ENCODE measurements around the gene NPR3. TPM values are rescaled to one million over a fixed set of nuclear protein-coding genes. Genes with fewer than 3 reads are reported as not detected.

NPR3 gene
- total RNA-seq, 1 experiment from 2014 or later: not detected

DNA sequence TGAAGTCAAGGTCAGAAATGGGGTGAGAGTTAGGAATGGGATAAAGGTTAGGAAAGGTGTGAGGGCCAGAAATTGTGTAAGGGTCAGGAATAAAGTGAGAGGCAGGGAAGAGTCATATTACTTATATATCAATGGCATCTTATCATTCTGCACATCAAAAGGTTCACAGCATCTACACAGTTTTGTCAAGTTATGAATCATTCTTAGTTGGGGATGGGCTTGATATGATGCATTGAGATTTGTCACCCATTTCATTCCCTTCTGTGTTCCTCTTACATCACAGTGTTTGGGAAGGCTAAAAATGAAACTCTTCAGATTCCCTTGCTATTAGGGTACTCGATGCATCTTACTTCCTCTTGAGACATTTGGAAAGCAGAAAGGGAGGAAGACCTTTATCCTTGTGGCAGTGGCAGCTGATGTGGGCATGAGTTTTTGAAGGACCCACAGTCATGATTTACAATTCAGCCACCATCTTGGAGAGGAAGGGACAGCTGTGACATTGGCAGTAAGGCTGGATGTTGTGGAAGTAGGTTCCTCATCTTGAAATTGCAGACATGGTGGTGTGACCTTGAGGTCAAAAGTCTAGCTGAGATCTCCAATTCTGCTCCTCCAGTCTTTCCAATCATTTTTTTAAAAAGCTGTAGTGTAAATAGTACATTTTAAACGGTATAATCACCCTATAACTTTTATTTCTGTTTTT is 24.2 kb upstream of the NPR3 start:
- Histone ChIP-seq H2AK5ac (ENCODE audit: insufficient read length, low read length) (no peak overlapping the region), H4K8ac (replicated peaks; ENCODE audit: insufficient read length, low read depth, low read length) (no peak overlapping the region), H2BK12ac (ENCODE audit: insufficient read length, low read depth, low read length) (no peak overlapping the region), H3K9me3 (ENCODE audit: control insufficient read depth, low read depth, low read length) (peaks cover 5% of the 10 kb centered on the region), H2BK120ac (ENCODE audit: low read depth, low read length, poor library complexity, severe bottlenecking) (no peak overlapping the region), H3K4me2 (ENCODE audit: insufficient read depth, insufficient read length, low read length) (no peak overlapping the region), H3K23me2 (ENCODE audit: insufficient read length, low read depth, low read length, poor library complexity, severe bottlenecking) (no peaks in the 10 kb centered on the region), H4K20me1 (ENCODE audit: control insufficient read depth, insufficient read depth, insufficient read length) (no peaks in the 10 kb centered on the region), H2BK15ac (ENCODE audit: low read depth, low read length) (no peak overlapping the region), H3K23ac (ENCODE audit: insufficient read length, low read depth, low read length) (no peak overlapping the region), H3K79me1 (ENCODE audit: insufficient read depth, low read depth, low read length, poor library complexity, severe bottlenecking) (no peaks in the 10 kb centered on the region), H4K91ac (ENCODE audit: insufficient read length, low read depth, low read length) (no peak overlapping the region), H3K14ac (ENCODE audit: insufficient read depth, low read length) (no peak overlapping the region), H3T11ph (ENCODE audit: low read length) (no peak overlapping the region), H2AFZ (ENCODE audit: low read length) (no peak overlapping the region), H4K5ac (ENCODE audit: insufficient read length, low read depth, low read length) (no peak overlapping the region), H3K18ac (ENCODE audit: insufficient read length, low read depth, low read length) (no peak overlapping the region), H3K9ac (ENCODE audit: extremely low read depth, insufficient read length, low read length) (no peak overlapping the region), H3K4ac (ENCODE audit: low read depth, low read length) (no peak overlapping the region), H3K27ac (ENCODE audit: insufficient read length, low read depth, low read length) (no peak overlapping the region), H3K4me1 (ENCODE audit: insufficient read depth, low read length) (no peaks in the 10 kb centered on the region), H3K27me3 (ENCODE audit: insufficient read depth, low read length) (no peaks in the 10 kb centered on the region), H3K56ac (ENCODE audit: insufficient read length, low read depth, low read length) (no peak overlapping the region), H2BK5ac (ENCODE audit: insufficient read length, low read length) (no peak overlapping the region), H2BK20ac (ENCODE audit: low read depth, low read length, poor library complexity, severe bottlenecking) (no peak overlapping the region), H3K79me2 (ENCODE audit: insufficient read depth, low read length) (no peaks in the 10 kb centered on the region)
- Mint-ChIP-seq H3K9me3 (peaks cover 30 to 33% of the 10 kb centered on the region in 2 experiments), H3K4me1 (no peaks in the 10 kb centered on the region), H3K27me3 (ENCODE audit: low read depth) (peaks cover 2% of the 10 kb centered on the region), H3K4me3 (no peak overlapping the region), H3K36me3 (ENCODE audit: insufficient read depth in 1 of 3, low read depth in 3 of 3) (peaks cover 15 to 26% (median 24%) of the 10 kb centered on the region in 3 experiments), H3K27ac (no peak overlapping the region)
- no CpG with 5 or more reads among the region's 2 CpGs for WGBS (ENCODE audit: extremely low coverage, insufficient read length, low lambda C conversion rate)
- DNase-seq: no peak
- TF ChIP-seq, protein P1, sequence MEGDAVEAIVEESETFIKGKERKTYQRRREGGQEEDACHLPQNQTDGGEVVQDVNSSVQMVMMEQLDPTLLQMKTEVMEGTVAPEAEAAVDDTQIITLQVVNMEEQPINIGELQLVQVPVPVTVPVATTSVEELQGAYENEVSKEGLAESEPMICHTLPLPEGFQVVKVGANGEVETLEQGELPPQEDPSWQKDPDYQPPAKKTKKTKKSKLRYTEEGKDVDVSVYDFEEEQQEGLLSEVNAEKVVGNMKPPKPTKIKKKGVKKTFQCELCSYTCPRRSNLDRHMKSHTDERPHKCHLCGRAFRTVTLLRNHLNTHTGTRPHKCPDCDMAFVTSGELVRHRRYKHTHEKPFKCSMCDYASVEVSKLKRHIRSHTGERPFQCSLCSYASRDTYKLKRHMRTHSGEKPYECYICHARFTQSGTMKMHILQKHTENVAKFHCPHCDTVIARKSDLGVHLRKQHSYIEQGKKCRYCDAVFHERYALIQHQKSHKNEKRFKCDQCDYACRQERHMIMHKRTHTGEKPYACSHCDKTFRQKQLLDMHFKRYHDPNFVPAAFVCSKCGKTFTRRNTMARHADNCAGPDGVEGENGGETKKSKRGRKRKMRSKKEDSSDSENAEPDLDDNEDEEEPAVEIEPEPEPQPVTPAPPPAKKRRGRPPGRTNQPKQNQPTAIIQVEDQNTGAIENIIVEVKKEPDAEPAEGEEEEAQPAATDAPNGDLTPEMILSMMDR (conservative IDR thresholded peaks at IDR 0.05): no peak

All from H9 (cell line).